ENCODE data around the gene GDPD4. TPM values are rescaled to one million over a fixed set of nuclear protein-coding genes. Genes with fewer than 3 reads are reported as not detected.

GDPD4 gene
- polyA plus RNA-seq, 1 experiment, result not detected

DNA sequence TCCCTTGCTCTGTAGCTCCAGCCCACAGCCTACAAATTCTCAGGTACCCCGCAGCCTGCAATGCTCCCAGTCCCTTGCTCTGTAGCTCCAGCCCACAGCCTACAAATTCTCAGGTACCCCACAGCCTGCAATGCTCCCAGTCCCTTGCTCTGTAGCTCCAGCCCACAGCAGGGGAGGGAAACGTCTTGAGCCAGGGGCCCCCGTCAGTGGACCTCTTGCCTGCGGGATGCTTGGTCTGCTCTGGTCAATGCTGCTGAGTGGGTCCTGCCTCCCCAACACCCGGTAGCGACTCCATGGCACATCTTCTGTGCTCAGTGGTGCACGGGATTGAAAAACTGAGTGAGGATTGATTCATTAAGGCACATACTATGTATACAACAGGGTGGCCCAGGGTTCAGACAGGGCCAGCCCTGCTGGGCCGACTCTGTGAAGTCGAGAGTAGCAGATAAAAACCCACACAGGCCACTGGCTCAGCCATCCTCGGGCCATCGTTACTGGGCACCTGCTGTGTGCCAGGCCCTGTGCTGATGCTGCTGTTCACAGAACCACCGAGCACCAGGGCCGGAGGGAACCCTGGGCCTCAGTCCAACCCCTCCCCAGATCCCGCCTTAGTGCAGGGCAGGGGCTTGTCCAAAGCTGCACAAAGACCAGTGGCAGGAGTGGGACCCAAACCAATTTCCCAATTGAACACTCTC is 103.7 kb downstream of the GDPD4 start:
- no peaks in the 10 kb centered on the region for H3K27me3 ChIP-seq (ENCODE audit: control insufficient read depth, insufficient read depth, low read length)
- no peak for DNase-seq (ENCODE audit: low read depth, low spot score)
- no peak overlapping the region for H3K27ac ChIP-seq (ENCODE audit: low read depth, low read length)
- peaks cover 5% of the 10 kb centered on the region; the same call in 1 of the 2 replicates for H3K9me3 ChIP-seq (ENCODE audit: control insufficient read depth, insufficient read depth, low read length)
- TF ChIP-seq, protein P1, sequence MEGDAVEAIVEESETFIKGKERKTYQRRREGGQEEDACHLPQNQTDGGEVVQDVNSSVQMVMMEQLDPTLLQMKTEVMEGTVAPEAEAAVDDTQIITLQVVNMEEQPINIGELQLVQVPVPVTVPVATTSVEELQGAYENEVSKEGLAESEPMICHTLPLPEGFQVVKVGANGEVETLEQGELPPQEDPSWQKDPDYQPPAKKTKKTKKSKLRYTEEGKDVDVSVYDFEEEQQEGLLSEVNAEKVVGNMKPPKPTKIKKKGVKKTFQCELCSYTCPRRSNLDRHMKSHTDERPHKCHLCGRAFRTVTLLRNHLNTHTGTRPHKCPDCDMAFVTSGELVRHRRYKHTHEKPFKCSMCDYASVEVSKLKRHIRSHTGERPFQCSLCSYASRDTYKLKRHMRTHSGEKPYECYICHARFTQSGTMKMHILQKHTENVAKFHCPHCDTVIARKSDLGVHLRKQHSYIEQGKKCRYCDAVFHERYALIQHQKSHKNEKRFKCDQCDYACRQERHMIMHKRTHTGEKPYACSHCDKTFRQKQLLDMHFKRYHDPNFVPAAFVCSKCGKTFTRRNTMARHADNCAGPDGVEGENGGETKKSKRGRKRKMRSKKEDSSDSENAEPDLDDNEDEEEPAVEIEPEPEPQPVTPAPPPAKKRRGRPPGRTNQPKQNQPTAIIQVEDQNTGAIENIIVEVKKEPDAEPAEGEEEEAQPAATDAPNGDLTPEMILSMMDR (IDR thresholded peaks at IDR 0.05; ENCODE audit: low read depth, low read length), result no peak
- CTCF ChIA-PET, result interaction anchor here (5.4 kb wide), 1 partner anchor 351 kb away, joined by 93 read pairs; no protein-coding TSS in a partner anchor
- POLR2A ChIA-PET, result no interaction called here
- no peak overlapping the region for H3K4me3 ChIP-seq (ENCODE audit: low read depth, low read length)

DNA sequence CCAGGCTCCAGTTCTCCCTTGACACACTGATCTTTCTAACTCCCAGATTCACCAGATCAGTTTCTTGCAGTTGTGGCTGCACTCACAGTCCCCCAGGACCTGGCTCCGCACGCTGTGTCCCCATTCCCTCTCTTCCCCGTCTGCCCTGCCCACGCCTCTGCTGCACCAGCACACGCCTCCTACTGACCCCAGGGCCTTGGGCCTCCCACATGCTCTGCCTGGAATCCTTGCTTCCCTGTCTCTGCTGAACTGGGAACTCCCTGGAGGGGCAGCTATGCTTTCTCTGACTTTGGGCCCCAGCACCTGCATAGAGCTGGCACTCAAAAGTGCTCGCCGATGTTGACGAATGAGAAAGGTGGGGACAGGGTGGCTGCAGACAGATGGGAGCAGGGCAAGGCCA is 104.5 kb downstream of the GDPD4 start:
- no peaks in the 10 kb centered on the region for H3K27me3 ChIP-seq (ENCODE audit: control insufficient read depth, insufficient read depth, low read length)
- ChIA-PET POLR2A (no interaction called here), CTCF (interaction anchor here (0.6 to 5.4 kb wide), 4 partner anchors 9 to 422 kb away, joined by 3 to 93 read pairs (median 19); no protein-coding TSS in a partner anchor)
- TF ChIP-seq, protein P1 (IDR thresholded peaks at IDR 0.05; ENCODE audit: low read depth, low read length), result no peak
- DNase-seq (ENCODE audit: low read depth, low spot score), result no peak
- H3K27ac ChIP-seq (ENCODE audit: low read depth, low read length), result no peak overlapping the region
- H3K4me3 ChIP-seq (ENCODE audit: low read depth, low read length), result no peak overlapping the region
- peaks cover 5% of the 10 kb centered on the region; the same call in 1 of the 2 replicates for H3K9me3 ChIP-seq (ENCODE audit: control insufficient read depth, insufficient read depth, low read length)

DNA sequence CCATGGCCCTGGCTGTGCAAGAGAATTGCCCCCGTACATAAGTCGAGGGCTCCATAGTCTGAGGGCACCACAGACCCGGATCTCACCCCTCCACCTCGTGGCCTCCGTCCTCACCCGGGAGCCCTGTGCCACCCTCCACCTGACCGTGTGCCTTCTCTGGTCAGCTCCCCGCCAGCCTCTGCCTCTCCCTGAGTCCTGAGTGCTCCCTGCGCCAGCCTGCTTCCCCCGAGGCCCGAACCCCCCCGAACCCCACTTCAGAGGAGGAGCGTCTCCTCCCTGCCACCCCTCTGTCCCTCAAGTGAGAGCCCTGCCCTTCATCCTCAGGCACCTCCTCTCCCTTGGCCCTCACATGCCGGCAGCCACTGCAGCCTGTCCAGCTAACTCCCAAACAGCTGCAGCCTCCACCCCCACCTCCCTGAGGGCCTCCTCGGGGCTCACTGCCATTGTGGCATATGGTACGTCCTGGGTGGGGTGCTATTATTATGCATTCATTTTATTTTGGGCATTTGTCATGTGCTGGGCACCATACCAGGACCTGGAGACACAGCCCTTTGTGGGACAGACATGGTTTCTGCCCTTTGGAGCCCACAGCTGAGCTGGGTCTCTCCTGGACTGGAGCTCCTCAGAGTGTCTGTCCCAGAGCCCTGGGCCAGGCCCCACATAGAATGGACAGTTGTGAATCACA is 106.3 kb downstream of the GDPD4 start:
- DNase-seq (ENCODE audit: low read depth, low spot score), result no peak
- ChIA-PET CTCF (interaction anchor here (0.6 to 5.4 kb wide), 21 partner anchors 7 to 482 kb away, joined by 3 to 93 read pairs (median 4); partner anchors contain the start of gene MYO7A), POLR2A (no interaction called here)
- no peak overlapping the region for H3K4me3 ChIP-seq (ENCODE audit: low read depth, low read length)
- H3K27me3 ChIP-seq (ENCODE audit: control insufficient read depth, insufficient read depth, low read length), result no peaks in the 10 kb centered on the region
- no peak overlapping the region for H3K27ac ChIP-seq (ENCODE audit: low read depth, low read length)
- peaks cover 5% of the 10 kb centered on the region; the same call in 1 of the 2 replicates for H3K9me3 ChIP-seq (ENCODE audit: control insufficient read depth, insufficient read depth, low read length)
- TF ChIP-seq, protein P1 (IDR thresholded peaks at IDR 0.05; ENCODE audit: low read depth, low read length), result no peak

DNA sequence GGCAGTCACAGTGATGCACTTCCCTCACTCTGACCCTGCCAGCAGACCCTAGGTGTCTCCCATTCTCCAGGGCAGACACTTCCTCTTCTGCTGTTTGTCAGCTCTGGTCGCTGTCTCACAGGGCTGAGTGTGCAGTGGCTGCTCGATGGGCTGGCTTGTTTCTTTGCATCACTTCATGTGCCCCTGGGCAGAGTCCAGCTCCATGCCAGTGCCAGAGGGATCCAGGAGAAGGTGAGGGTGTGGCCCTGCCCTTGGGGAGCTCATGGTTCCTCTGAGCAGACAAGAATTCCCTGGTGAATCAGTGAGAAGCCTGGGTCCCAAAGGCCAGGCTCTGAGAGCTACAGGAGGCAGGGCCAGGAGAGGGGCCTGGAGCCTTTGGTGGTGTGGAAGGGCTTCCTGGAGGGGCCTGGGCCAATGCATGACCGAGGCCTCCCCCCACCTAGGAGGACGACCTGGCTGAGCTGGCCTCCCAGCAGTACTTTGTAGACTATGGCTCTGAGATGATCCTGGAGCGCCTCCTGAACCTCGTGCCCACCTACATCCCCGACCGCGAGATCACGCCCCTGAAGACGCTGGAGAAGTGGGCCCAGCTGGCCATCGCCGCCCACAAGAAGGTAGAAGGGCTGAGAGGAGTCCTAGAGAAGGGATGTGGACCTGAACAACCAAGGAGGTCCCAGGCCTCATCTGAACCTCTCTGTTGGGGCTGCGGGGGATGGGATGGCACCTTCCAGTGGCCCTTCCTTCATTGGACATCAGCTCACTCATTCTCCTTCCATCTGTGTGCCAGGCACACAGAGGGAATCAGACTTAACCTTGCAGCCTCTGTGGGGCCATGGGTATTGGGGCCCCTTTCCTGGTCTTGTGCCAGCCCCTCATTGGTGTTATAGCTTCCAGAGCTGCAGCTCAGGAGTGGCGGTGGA is 107.3 kb downstream of the GDPD4 start:
- POLR2A ChIA-PET, result interaction anchor here (0.6 kb wide), 1 partner anchor 329 kb away, joined by 6 read pairs; no protein-coding TSS in a partner anchor

More for the DNA sequence above, 107.3 kb downstream of the GDPD4 start:
- Histone ChIP-seq H3K4me3 (ENCODE audit: low read depth, low read length) (no peak overlapping the region), H3K9me3 (ENCODE audit: control insufficient read depth, insufficient read depth, low read length) (peaks cover under 1% of the 10 kb centered on the region; the same call in 1 of the 2 replicates), H3K27ac (ENCODE audit: low read depth, low read length) (peak overlapping the region; percentile 11), H3K27me3 (ENCODE audit: control insufficient read depth, insufficient read depth, low read length) (peaks cover 1% of the 10 kb centered on the region)
- TF ChIP-seq, protein P1 (IDR thresholded peaks at IDR 0.05; ENCODE audit: low read depth, low read length), result no peak
- CTCF ChIA-PET, result interaction anchor here (0.6 to 5.4 kb wide), 5 partner anchors 11 to 483 kb away, joined by 4 to 93 read pairs (median 5); partner anchors contain the start of gene MYO7A
- no peak for DNase-seq (ENCODE audit: low read depth, low spot score)

Measured in AG04450 (cell line).